Measurements from ENCODE around the gene COX4I2.

COX4I2 gene

GRCh38 chr20:31669876-31670275, 32.2 kb downstream of the COX4I2 start:
- DNase-seq = no peak
- in situ Hi-C loops (cut with HindIII; ENCODE audit: low pct_ligation_motif_present, low pct_unique_long_range_greater_than_20kb, low sequenced_read_pairs) = no loop called here

- DNase-seq = no peak
- in situ Hi-C loops (cut with HindIII; ENCODE audit: low pct_ligation_motif_present, low pct_unique_long_range_greater_than_20kb, low sequenced_read_pairs) = no loop called here
These were observed 32.9 kb downstream of the COX4I2 start for GRCh38 chr20:31670371-31671228.

- no peak for DNase-seq
- in situ Hi-C loops (cut with HindIII; ENCODE audit: low pct_ligation_motif_present, low pct_unique_long_range_greater_than_20kb, low sequenced_read_pairs) = no loop called here
These were observed 33.6 kb downstream of the COX4I2 start for GRCh38 chr20:31671324-31671723.

GRCh38 chr20:31673435-31673834, 35.7 kb downstream of the COX4I2 start:
- in situ Hi-C loops (cut with HindIII; ENCODE audit: low pct_ligation_motif_present, low pct_unique_long_range_greater_than_20kb, low sequenced_read_pairs) = no loop called here
- no peak for DNase-seq

GRCh38 chr20:31673943-31674463, 36.3 kb downstream of the COX4I2 start:
- in situ Hi-C loops (cut with HindIII; ENCODE audit: low pct_ligation_motif_present, low pct_unique_long_range_greater_than_20kb, low sequenced_read_pairs) = no loop called here
- DNase-seq = no peak

- no peak for DNase-seq
- in situ Hi-C loops (cut with HindIII; ENCODE audit: low pct_ligation_motif_present, low pct_unique_long_range_greater_than_20kb, low sequenced_read_pairs) = no loop called here
These were observed 37.4 kb downstream of the COX4I2 start for GRCh38 chr20:31674895-31675827.

GRCh38 chr20:31675828-31676608, 38.3 kb downstream of the COX4I2 start:
- no peak for DNase-seq
- in situ Hi-C loops (cut with HindIII; ENCODE audit: low pct_ligation_motif_present, low pct_unique_long_range_greater_than_20kb, low sequenced_read_pairs) = no loop called here

- in situ Hi-C loops (cut with HindIII; ENCODE audit: low pct_ligation_motif_present, low pct_unique_long_range_greater_than_20kb, low sequenced_read_pairs) = no loop called here
- no peak for DNase-seq
These were observed 38.9 kb downstream of the COX4I2 start for GRCh38 chr20:31676609-31676989.

GRCh38 chr20:31677553-31678260, 40.0 kb downstream of the COX4I2 start:
- DNase-seq = no peak
- in situ Hi-C loops (cut with HindIII; ENCODE audit: low pct_ligation_motif_present, low pct_unique_long_range_greater_than_20kb, low sequenced_read_pairs) = no loop called here

DNA sequence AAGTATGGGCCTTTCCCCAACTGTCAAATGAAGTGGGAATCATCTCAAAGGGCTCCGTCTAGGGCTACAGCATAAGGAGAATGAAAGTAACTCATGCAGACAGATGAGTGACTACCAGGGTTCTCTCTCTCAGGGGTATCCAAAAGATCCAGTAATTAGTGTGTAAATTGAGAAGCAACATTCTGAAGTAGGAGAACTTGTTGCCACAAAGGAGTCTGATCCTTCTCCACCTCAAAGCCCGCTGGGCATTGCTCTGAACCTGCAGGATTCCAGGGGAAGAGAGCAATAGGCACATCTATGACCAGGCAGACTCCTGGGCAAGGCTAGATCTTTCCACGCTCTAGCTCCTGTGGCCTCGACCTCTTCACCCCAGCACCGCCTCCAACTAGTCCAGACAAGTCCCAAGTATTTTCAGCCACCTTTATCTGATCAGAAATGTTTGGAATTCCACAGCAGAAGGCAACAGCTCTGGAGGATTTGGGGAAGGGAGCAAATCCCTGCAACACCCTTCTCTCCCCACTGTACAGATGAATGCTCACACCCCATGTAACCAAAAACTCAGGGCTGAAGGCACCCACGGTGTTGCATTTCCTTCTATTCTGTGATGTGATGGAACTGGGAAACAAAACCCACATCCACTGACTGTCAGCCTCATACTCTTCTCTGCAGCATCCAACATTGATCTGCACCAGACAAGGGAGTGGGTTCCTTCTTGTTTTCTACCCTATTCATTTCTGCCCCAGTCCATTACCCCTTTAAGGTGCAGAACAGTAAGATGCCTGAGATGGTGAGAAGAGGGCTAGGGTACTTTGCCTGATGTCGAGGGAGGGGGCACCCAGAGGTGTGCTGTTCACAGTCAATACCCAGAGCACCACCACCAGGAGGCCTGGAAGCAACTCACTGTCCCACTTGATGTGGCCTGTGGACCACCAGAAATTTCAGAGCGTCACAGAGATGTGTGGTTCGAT, 41.0 kb downstream of the COX4I2 start:
- in situ Hi-C loops (cut with HindIII; ENCODE audit: low pct_ligation_motif_present, low pct_unique_long_range_greater_than_20kb, low sequenced_read_pairs) = no loop called here
- peak; percentile 73 for DNase-seq

DNA sequence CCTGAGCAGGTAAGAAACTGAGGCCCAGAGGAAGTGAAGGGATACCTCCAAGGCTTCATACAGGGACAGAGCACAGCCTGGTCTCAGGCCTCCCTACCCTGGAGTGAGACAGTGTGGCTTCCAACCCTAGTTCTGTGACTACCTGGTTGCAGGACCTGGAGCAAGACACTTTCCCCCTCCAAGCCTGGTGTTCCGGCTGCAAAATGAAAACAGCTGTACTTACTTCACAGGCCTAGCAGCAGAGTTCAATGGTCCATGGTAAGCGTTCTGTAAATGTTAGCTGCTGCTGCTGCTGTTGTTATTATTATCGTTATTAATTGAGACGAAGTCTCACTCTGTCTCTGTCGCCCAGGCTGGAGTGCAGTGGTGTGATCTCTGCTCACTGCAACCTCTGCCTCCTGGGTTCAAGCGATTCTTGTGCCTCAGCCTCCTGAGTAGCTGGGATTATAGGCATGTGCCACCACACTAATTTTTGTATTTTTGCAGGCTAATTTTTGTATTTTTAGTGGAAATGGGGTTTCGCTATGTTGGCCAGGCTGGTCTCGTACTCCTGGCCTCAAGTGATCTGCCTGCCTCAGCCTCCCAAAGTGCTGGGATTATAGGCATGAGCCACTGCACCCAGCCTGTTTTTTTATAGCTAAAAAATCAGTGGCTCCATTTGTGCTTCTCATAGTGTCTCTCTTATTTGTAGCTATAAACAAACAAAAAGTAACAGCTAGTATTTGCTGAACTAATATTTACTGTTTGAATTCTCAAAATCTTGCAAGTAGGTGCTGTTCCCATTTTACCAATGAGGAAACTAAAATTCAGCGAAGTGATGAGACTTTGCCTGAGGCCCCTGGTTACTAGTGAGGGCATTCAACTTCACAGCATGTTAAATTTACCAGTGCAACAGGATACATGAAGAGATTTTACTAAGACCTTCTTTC, 41.9 kb downstream of the COX4I2 start:
- in situ Hi-C loops (cut with HindIII; ENCODE audit: low pct_ligation_motif_present, low pct_unique_long_range_greater_than_20kb, low sequenced_read_pairs) = no loop called here
- no peak for DNase-seq

- in situ Hi-C loops (cut with HindIII; ENCODE audit: low pct_ligation_motif_present, low pct_unique_long_range_greater_than_20kb, low sequenced_read_pairs) = no loop called here
- DNase-seq = no peak
These were observed 42.8 kb downstream of the COX4I2 start for GRCh38 chr20:31680286-31681127.

DNA sequence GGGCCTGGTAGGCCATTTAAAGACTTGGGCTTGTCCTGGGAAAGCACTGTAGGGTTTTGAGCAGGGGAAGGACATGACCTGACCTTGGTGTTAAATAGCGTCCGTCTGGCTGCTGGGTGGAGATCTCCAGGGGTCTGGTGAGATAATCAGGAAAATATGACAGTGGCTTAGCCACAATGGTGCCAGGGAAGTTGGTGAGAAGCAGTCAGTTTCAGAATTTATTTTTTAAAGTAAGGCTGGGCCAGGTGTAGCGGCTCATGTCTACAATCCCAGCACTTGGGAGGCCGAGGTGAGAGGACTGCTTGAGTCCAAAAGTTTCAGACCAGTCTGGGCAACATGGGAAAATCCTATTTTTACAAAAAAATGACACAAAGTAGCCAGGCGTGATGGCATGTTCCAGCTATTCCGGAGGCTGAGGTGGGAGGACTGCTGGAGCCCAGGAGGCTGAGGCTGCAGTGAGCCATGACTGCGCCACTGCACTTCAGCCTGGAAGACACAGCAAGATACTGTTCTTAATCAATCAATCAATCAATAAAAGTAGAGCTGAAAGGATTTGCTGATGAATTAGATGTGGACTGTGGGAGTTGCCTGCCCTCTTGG, 43.5 kb downstream of the COX4I2 start:
- in situ Hi-C loops (cut with HindIII; ENCODE audit: low pct_ligation_motif_present, low pct_unique_long_range_greater_than_20kb, low sequenced_read_pairs) = no loop called here
- DNase-seq = no peak

DNA sequence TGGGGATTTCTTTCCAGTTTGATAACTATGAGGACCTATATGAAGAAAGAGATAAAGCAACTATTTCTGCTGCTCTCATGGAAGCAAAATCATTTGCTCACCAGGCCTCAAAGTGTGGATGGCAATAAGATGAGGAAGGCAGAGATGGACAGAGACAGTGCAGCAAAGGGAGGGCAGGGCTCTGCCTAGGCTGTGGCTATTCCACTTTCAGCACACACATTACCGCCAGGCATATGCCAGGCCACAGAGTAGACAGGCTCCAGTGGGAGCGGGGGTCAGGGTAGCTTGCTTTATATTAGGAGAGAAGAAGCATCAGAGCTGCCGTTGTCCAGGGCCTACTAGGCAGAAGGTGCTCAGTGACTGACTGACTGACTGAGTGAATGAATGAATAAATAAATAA, 44.1 kb downstream of the COX4I2 start:
- in situ Hi-C loops (cut with HindIII; ENCODE audit: low pct_ligation_motif_present, low pct_unique_long_range_greater_than_20kb, low sequenced_read_pairs) = no loop called here
- no peak for DNase-seq

DNA sequence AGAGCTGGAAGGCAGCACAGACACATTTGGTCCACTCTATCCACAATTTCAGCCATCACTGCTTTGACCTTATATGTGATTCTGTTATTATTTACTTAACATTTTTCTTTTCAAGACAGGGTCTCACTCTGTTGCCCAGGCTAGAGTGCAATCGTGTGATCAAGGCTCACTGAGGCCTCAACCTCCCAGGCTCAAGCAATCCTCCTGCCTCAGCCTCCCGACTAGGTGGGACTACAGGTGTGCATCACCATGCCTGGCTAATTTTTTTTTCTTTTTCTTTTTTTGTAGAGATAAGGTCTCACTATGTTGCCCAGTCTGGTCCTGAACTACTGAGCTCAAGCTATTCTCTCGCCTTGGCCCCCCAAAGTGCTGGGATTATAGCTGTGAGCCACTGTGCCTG, 44.6 kb downstream of the COX4I2 start:
- DNase-seq = no peak
- in situ Hi-C loops (cut with HindIII; ENCODE audit: low pct_ligation_motif_present, low pct_unique_long_range_greater_than_20kb, low sequenced_read_pairs) = no loop called here
